HCT116 (cell line): ENCODE measurements around the gene SLC25A17. TPM values are rescaled to one million over a fixed set of nuclear protein-coding genes. Genes with fewer than 3 reads are reported as not detected.

Experiments
- ATAC-seq: fragments of 200-7000 bp; cut with Tn5 transposase; 2 replicates; pipeline ENCODE4 v1.9.1; 2020; ENCODE audit warnings: mild to moderate bottlenecking, moderate library complexity
- BruUV-seq: library from RNA; stranded (reverse); fragments of 400-500 nt; replicated peaks from 2 replicates; lab custom pipeline; 2021; lab: Mats Ljungman, UMichigan
- CTCF ChIA-PET: fragments of 300-600 bp; sonication (Branson Sonifier 250); formaldehyde crosslinking; loops from one replicate; lab custom pipeline; 2021; ENCODE audit warnings: antibody characterized with exemption; lab: Charles Lee
- POLR2A ChIA-PET: fragments of 300-600, 350-600 bp; sonication (Branson Sonifier 250); formaldehyde crosslinking; loops from one replicate; lab custom pipeline; 2021; ENCODE audit warnings: antibody characterized with exemption; lab: Charles Lee
- RAD21 ChIA-PET, 2 experiments: fragments of 300-600 bp; sonication (Branson Sonifier 250); formaldehyde crosslinking; loops; one replicate each; lab custom pipeline; 2023; ENCODE audit warnings: low total read pairs in 2 of 2; ENCODE audit not compliant: uncharacterized antibody in 2 of 2, unreplicated experiment in 2 of 2, low non-redundant PET in 1 of 2; lab: Charles Lee
- DNase-seq: peaks from one replicate; pipeline ENCODE4 v3.0.0-alpha.2; 2010; ENCODE audit warnings: low read depth, low spot score
- H2AFZ ChIP-seq: fragments of 200-600 bp; shearing (Covaris generic), sonication (generic); 2 replicates; pipeline ENCODE4 v1.6.1; 2017; ENCODE audit warnings: low read depth, mixed run types, mixed read lengths, antibody characterized with exemption, low read length; ENCODE audit not compliant: poor library complexity, severe bottlenecking
- H3K27ac ChIP-seq: 2 replicates; pipeline ENCODE4 v1.5.1; 2012; ENCODE audit warnings: low read depth, low read length
- H3K27me3 ChIP-seq: fragments of 200-600 bp; sonication (generic); 2 replicates; pipeline ENCODE4 v1.6.1; 2016; ENCODE audit warnings: mixed run types, low read length, mixed read lengths; ENCODE audit not compliant: insufficient read depth
- H3K36me3 ChIP-seq, 2 experiments: fragments of 200-500 bp in 1 of 2; fragments of 200-600 bp in 1 of 2; sonication (Bioruptor generic) in 1 of 2; sonication (generic) in 1 of 2; 2 replicates each; pipeline versions ENCODE4 v1.5.1 to v1.6.1; 2014 to 2016; ENCODE audit warnings: low read length in 2 of 2, inconsistent platforms in 1 of 2, mixed read lengths in 1 of 2, mixed run types in 1 of 2; ENCODE audit not compliant: insufficient read depth in 2 of 2, control insufficient read depth in 1 of 2
- H3K4me1 ChIP-seq, 2 experiments: fragments of 200-600 bp in 1 of 2; sonication (generic) in 1 of 2; 2 replicates each; pipeline versions ENCODE4 v1.5.1 to v1.6.1; 2012 to 2017; ENCODE audit warnings: low read length in 2 of 2, inconsistent platforms in 1 of 2, mild to moderate bottlenecking in 1 of 2, mixed read lengths in 1 of 2, mixed run types in 1 of 2, moderate library complexity in 1 of 2; ENCODE audit not compliant: insufficient read depth in 2 of 2, control insufficient read depth in 1 of 2
- H3K4me2 ChIP-seq: fragments of 200-600 bp; sonication (generic); 2 replicates; pipeline ENCODE4 v1.6.1; 2017; ENCODE audit warnings: mixed run types, low read length, mixed read lengths
- H3K4me3 ChIP-seq, 2 experiments: fragments of 200-600 bp in 1 of 2; sonication (generic) in 1 of 2; replicated peaks in 1 of 2; 2 replicates each; pipeline ENCODE4 v1.5.1; 2011 to 2016; ENCODE audit warnings: low read length in 2 of 2, control low read depth in 1 of 2, low read depth in 1 of 2, mild to moderate bottlenecking in 1 of 2, mixed read lengths in 1 of 2, mixed run types in 1 of 2
- H3K79me2 ChIP-seq: fragments of 200-600 bp; sonication (generic); 2 replicates; pipeline ENCODE4 v1.6.1; 2017; ENCODE audit warnings: mild to moderate bottlenecking, mixed run types, low read length, moderate library complexity, mixed read lengths; ENCODE audit not compliant: insufficient read depth
- H3K9ac ChIP-seq: fragments of 200-600 bp; sonication (generic); 2 replicates; pipeline ENCODE4 v1.6.1; 2016; ENCODE audit warnings: low read length, mixed read lengths
- H3K9me2 ChIP-seq: fragments of 200-600 bp; sonication (generic), shearing (Covaris generic); 2 replicates; pipeline ENCODE4 v1.6.1; 2017; ENCODE audit warnings: mixed run types, mild to moderate bottlenecking, moderate library complexity; ENCODE audit not compliant: insufficient read depth
- H3K9me3 ChIP-seq, 2 experiments: fragments of 200-500 bp in 1 of 2; fragments of 200-600 bp in 1 of 2; sonication (Bioruptor generic) in 1 of 2; sonication (generic) in 1 of 2; 2 replicates each; pipeline ENCODE4 v1.6.1; 2014 to 2017; ENCODE audit warnings: low read length in 2 of 2, mixed read lengths in 2 of 2, inconsistent platforms in 1 of 2, low read depth in 1 of 2, mild to moderate bottlenecking in 1 of 2, mixed run types in 1 of 2, moderate library complexity in 1 of 2; ENCODE audit not compliant: control insufficient read depth in 1 of 2, insufficient read depth in 1 of 2
- H4K20me1 ChIP-seq: fragments of 200-600 bp; sonication (generic), shearing (Covaris generic); 2 replicates; pipeline ENCODE4 v1.6.1; 2017; ENCODE audit warnings: mixed run types, mild to moderate bottlenecking, moderate library complexity; ENCODE audit not compliant: insufficient read depth
- JUND ChIP-seq: IDR thresholded peaks from 2 replicates; pipeline ENCODE4 v1.6.1; 2012
- POLR2AphosphoS5 ChIP-seq: IDR thresholded peaks from 2 replicates; pipeline ENCODE4 v1.6.1; 2011; ENCODE audit warnings: mild to moderate bottlenecking, low read depth, low read length, moderate library complexity
- SIN3A ChIP-seq: IDR thresholded peaks from 2 replicates; pipeline ENCODE4 v1.6.1; 2012; ENCODE audit warnings: low read depth
- SRF ChIP-seq: IDR thresholded peaks from 2 replicates; pipeline ENCODE4 v1.6.1; 2012; ENCODE audit warnings: low read depth
- YY1 ChIP-seq: IDR thresholded peaks from 2 replicates; pipeline ENCODE4 v1.6.1; 2011; ENCODE audit warnings: low read length, low read depth, moderate library complexity, mild to moderate bottlenecking; ENCODE audit not compliant: insufficient replicate concordance; ENCODE audit errors: extremely low read depth
- ZNF274 ChIP-seq: fragments of 200-500 bp; sonication (Bioruptor generic); IDR thresholded peaks from 2 replicates; pipeline ENCODE4 v1.6.1; 2014; ENCODE audit warnings: mild to moderate bottlenecking, low read depth, low read length, inconsistent platforms
- intact Hi-C: fragments of 100-400 bp; cut with micrococcal nuclease; formaldehyde crosslinking; loops from 2 replicates; pipeline ENCODE4 v1.10.0; 2022
- total RNA-seq: library from RNA; stranded (reverse); gene quantifications from one replicate; pipeline ENCODE4 v1.2.1, GENCODE V29; 2021; ENCODE audit not compliant: unreplicated experiment
- TF ChIP-seq, protein P1 (sequence below): IDR thresholded peaks from 2 replicates; pipeline ENCODE4 v1.6.1; 2012; ENCODE audit warnings: low read depth
- TF ChIP-seq, protein P2 (sequence below), 3 experiments: fragments of 200-600 bp in 1 of 3; sonication (generic) in 1 of 3; IDR thresholded peaks in 2 of 3; conservative IDR thresholded peaks in 1 of 3; 2 replicates each; pipeline ENCODE4 v1.5.1; 2012 to 2017; ENCODE audit warnings: low read depth in 2 of 3, low read length in 2 of 3, antibody characterized with exemption in 1 of 3, borderline replicate concordance in 1 of 3, control low read depth in 1 of 3, mild to moderate bottlenecking in 1 of 3, mixed read lengths in 1 of 3, mixed run types in 1 of 3, moderate library complexity in 1 of 3; ENCODE audit not compliant: insufficient read depth in 1 of 3
- TF ChIP-seq, protein P3 (sequence below): IDR thresholded peaks from 2 replicates; pipeline ENCODE4 v1.6.1; 2012
- TF ChIP-seq, protein P4 (sequence below): IDR thresholded peaks from 2 replicates; pipeline ENCODE4 v1.6.1; 2012

The SLC25A17 gene
- total RNA-seq, 1 experiment from 2014 or later, result 16.6 TPM

DNA sequence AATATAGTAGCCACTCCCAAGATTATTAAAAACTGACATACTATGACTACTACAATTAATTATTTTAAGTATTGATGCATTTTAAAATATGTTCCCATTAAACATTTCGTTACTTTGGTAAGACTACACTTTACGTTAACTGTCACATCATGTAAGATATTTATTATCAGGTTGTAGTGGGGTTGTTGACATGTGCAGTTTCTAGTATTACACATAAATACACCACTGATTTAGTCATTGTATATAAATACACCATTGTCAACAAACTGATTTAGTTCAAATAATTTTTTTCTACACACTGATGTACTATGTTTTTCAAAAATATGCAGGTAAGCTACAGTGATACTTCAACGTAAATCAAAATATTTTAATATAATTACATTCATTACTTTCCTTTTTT is 25.8 kb upstream of the SLC25A17 start:
- POLR2A ChIA-PET, result no interaction called here
- peaks cover 18% of the 10 kb centered on the region; the same call in 1 of the 2 replicates for H4K20me1 ChIP-seq
- no peak overlapping the region for H3K4me3 ChIP-seq
- CTCF ChIA-PET, result no interaction called here
- no peak overlapping the region for H2AFZ ChIP-seq
- peaks cover 55 to 62% of the 10 kb centered on the region in 2 experiments for H3K36me3 ChIP-seq
- no peaks in the 10 kb centered on the region for H3K27me3 ChIP-seq
- no peaks in the 10 kb centered on the region for H3K9me3 ChIP-seq
- DNase-seq (no peak), ATAC-seq (no peak)
- no peaks in the 10 kb centered on the region for H3K4me1 ChIP-seq
- BruUV-seq, result no TSS peak
- intact Hi-C loops, result no loop called here
- TF ChIP-seq YY1 (no peak), SIN3A (no peak), JUND (no peak), ZNF274 (no peak), SRF (no peak), POLR2AphosphoS5 (no peak)
- TF ChIP-seq, protein P1, sequence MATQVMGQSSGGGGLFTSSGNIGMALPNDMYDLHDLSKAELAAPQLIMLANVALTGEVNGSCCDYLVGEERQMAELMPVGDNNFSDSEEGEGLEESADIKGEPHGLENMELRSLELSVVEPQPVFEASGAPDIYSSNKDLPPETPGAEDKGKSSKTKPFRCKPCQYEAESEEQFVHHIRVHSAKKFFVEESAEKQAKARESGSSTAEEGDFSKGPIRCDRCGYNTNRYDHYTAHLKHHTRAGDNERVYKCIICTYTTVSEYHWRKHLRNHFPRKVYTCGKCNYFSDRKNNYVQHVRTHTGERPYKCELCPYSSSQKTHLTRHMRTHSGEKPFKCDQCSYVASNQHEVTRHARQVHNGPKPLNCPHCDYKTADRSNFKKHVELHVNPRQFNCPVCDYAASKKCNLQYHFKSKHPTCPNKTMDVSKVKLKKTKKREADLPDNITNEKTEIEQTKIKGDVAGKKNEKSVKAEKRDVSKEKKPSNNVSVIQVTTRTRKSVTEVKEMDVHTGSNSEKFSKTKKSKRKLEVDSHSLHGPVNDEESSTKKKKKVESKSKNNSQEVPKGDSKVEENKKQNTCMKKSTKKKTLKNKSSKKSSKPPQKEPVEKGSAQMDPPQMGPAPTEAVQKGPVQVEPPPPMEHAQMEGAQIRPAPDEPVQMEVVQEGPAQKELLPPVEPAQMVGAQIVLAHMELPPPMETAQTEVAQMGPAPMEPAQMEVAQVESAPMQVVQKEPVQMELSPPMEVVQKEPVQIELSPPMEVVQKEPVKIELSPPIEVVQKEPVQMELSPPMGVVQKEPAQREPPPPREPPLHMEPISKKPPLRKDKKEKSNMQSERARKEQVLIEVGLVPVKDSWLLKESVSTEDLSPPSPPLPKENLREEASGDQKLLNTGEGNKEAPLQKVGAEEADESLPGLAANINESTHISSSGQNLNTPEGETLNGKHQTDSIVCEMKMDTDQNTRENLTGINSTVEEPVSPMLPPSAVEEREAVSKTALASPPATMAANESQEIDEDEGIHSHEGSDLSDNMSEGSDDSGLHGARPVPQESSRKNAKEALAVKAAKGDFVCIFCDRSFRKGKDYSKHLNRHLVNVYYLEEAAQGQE, result no peak
- TF ChIP-seq, protein P2, sequence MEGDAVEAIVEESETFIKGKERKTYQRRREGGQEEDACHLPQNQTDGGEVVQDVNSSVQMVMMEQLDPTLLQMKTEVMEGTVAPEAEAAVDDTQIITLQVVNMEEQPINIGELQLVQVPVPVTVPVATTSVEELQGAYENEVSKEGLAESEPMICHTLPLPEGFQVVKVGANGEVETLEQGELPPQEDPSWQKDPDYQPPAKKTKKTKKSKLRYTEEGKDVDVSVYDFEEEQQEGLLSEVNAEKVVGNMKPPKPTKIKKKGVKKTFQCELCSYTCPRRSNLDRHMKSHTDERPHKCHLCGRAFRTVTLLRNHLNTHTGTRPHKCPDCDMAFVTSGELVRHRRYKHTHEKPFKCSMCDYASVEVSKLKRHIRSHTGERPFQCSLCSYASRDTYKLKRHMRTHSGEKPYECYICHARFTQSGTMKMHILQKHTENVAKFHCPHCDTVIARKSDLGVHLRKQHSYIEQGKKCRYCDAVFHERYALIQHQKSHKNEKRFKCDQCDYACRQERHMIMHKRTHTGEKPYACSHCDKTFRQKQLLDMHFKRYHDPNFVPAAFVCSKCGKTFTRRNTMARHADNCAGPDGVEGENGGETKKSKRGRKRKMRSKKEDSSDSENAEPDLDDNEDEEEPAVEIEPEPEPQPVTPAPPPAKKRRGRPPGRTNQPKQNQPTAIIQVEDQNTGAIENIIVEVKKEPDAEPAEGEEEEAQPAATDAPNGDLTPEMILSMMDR (IDR thresholded peaks at IDR 0.05 in 2 of 3, conservative IDR thresholded peaks at IDR 0.05 in 1 of 3; ENCODE audit: borderline replicate concordance in 1 of 3, insufficient read depth in 1 of 3, low read depth in 2 of 3, low read length in 2 of 3), result no peak
- TF ChIP-seq, protein P3, sequence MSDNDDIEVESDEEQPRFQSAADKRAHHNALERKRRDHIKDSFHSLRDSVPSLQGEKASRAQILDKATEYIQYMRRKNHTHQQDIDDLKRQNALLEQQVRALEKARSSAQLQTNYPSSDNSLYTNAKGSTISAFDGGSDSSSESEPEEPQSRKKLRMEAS, result no peak
- TF ChIP-seq, protein P4, sequence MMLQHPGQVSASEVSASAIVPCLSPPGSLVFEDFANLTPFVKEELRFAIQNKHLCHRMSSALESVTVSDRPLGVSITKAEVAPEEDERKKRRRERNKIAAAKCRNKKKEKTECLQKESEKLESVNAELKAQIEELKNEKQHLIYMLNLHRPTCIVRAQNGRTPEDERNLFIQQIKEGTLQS, result no peak
- no peak overlapping the region for H3K9ac ChIP-seq
- no peak overlapping the region for H3K27ac ChIP-seq
- peaks cover 100% of the 10 kb centered on the region for H3K79me2 ChIP-seq
- no peak overlapping the region for H3K4me2 ChIP-seq
- H3K9me2 ChIP-seq, result no peaks in the 10 kb centered on the region
- RAD21 ChIA-PET, result no interaction called here
